ENCODE data around the gene RABGAP1.

The RABGAP1 gene

DNA sequence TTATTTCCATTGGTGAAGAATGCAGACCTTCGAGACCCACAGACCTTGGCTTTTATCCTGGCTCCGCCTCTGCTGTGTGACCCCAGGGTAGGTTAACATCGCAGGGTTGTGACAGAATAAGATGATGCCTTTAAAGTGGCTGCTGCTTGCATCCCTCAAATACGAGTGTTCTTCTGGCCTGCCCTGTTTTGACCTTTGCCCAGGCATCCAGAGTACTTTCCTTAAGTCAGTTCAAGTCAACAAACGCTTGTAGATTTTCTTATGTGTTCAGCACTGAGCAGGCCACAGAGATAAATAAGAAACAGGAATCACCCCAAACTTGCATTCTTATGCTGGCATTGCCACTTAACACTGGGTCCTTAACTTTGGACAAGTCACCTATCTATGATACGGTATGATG is 142.9 kb downstream of the RABGAP1 start:
- DNase-seq (ENCODE audit: low spot score), result no peak

DNA sequence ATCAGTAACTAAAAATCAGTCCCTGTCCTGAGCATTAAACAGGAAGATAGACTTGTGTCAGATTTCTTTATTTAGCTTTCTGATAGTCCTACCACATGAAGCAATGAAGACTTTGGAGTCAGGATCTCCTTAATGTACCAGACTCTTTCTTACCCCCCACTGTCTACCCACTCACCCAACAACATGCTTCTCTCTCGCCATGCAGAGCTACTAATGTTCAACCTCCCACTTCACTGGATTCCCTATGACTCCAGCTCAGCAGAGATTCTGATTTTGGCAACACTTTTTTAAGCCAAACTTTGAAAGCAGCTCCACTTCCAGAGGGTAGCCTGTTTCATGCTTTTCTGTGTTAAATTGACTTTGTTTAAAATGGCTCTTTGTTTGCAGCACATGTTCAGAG is 143.4 kb downstream of the RABGAP1 start:
- DNase-seq (ENCODE audit: low spot score), result no peak

DNA sequence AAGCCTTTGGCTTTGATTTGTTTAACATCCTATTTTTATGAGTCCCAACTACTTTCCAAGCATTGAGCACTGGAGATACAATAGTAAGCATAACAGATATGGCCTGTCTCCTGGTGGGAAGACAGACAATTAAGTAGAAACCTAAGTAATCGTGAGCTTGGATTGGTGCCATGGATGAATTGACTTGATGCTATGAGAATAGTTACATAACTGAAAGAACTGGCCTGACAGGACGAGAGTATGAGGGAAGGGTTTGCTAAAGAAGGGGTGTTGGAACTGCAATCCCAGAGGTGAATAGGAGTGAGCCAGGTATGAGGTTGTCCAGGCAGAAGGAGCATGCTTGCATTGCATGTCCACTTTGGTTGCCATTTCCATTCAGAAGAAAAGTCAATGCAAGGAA is 145.1 kb downstream of the RABGAP1 start:
- no peak for DNase-seq (ENCODE audit: low spot score)

DNA sequence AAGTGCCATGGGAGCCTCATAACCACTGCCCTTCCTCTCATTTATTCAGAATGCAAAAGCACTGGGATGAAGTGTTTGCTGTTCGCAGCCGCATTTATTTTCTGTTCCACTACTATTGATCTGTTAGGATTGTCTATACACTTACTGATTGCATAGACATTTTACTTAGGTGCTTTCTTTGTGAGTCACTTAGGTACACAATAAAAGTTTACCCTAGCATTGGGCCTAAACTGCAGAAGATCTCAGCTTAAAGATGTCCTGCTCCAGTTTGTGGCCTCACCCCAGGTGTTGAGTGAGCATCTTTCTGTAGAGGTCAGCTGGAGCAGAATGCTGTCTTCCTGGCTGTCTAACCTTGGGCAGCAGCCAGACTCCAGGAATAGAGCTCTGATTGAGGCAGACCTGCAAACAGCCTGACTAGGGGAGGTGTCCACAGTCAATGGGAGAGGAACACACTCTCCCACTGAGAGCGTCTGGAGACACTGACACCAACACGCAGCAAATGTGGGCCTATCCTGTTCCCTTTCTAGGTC is 146.6 kb downstream of the RABGAP1 start:
- no peak for DNase-seq (ENCODE audit: low spot score)

DNA sequence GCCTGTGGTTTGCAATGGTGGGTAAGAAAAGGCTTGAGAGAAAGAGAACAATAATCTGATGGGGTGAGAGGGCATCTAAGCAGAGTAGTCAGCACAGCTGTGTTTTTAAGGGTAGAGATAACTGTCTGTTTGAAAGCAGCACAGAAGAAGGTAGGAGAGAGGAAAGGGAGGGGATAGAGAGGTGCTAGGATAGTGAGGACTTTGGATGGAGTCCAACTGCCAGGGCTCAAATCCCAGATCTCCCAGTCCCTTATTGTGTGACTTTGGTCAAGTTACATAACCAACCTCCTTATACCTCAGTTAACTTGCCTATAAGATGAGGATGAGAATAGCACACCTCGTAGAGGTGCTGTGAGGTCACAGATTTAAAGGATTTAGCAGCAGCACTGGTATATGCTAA is 148.2 kb downstream of the RABGAP1 start:
- no peak for DNase-seq (ENCODE audit: low spot score)

DNA sequence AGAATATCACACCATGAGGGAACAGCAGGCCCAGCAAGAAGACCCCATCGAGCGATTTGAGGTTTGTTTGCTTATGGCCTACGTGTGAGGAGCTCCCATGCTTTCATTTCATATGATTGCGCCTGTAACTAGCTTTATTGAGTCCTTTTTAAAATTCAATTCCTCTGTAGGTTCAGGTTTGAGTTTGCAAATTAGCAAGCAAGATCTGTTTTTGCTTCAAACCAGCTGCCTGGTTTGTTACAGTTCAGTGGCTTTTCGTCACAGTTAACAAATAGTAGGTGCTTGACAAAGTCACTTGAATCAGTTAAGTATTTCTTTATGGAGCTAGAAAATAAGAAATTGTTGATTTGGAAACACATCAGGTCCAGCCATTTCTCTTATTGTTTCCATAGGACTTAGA is 149.0 kb downstream of the RABGAP1 start:
- DNase-seq (ENCODE audit: low spot score), result no peak

DNA sequence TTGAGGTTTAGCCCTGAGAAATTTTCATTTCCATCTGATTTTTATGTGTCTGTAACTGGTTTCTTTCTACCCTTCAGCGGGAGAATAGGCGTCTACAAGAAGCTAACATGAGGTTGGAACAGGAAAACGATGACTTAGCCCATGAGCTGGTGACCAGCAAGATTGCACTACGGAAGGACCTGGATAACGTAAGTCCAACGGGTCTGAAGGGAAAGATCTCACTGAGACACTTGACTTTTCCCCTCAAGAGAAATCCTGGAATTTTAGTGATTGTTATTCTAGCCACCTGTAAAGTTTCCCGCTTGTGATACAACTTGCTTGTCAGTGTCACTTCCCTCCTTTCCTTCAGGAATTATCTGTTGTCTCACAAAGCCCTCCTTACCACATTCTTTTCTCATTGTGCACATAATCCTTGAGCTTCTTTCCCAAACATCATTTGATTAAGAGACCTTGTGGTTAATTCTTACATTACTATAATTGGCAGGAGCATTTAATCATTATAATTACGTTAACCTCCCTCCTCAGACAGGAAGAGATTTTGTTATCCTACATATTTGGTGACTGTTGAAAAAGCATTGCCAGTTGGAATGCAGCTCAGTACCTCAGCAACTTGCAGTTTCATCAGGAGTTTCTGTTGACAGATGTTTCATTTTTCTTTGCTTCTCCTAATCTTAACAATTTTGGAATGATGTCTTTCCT is 149.5 kb downstream of the RABGAP1 start:
- DNase-seq (ENCODE audit: low spot score), result no peak

DNA sequence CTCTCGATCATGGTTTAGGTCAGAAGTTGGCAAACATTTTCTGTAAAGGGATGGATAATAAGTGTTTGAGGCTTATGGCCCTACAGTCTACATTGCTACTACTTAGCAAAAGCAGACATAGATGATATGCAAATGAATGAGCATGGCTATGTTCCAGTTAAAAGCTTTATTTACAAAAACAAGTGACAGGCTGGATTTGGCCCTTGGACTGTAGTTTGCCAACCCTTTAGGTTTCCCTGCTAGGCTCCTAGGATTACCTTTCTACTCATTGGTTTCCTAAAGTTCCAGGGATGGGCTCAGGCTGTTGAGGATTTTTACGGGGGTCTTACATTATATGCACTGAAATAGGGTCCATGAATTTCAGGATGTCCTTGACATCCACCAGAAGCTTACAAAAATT is 150.1 kb downstream of the RABGAP1 start:
- no peak for DNase-seq (ENCODE audit: low spot score)

DNA sequence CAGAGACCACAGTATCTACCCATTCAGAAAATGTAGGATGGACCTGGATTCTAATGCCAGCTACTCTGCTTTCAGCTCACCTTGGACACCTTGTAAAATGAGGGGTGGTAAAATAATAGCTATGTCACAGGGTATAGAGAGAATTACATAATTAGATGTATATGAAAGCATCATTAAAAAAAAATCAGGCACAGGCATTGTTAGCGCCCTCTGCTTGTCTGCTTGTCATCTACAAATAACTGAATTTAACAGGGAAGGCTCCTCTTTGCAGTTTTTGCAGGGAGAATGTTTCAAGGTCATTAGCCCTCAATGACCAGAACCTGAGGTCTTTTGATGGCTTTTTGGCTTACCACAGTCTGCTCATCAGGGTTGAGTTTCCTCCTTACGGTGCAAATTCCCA is 150.6 kb downstream of the RABGAP1 start:
- DNase-seq (ENCODE audit: low spot score), result no peak

DNA sequence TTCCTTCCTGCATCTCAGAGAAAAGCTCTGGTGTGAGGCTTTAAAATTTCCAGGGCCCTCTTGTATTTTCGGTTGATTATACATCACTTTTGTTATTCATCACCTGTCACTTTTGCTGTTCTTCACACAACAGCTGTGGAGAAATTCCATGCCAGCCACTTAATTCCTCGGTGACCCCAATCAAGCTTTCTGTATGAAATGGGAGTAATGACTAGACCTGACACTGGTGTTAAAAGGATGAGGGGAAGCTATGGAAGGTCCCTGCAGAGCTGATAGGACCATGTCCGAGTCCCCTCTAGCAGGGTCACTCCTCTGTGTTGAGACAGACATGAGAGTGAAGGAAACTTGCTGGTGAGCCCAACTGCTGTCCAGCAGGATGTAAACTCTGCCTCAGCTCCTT is 152.3 kb downstream of the RABGAP1 start:
- no peak for DNase-seq (ENCODE audit: low spot score)

DNA sequence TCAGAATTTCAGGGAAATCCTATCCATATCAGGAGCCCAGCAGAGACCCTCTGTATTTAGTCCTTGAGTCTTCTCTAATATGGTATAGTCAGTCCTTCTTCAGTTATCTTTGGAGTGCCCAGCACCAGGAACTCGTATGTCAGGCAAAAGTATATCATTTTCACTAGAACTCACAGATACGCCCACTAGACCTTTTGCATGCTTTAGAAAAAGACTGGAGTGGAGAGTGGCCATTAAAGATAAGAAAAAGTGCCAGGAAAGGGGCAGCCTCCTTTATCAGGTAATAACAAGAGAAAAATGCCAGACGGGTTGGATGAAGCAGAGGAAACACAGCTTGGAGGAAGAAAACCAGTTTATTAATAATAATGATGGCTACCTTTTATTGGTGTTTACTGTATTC is 156.2 kb downstream of the RABGAP1 start:
- DNase-seq (ENCODE audit: low spot score), result no peak

DNA sequence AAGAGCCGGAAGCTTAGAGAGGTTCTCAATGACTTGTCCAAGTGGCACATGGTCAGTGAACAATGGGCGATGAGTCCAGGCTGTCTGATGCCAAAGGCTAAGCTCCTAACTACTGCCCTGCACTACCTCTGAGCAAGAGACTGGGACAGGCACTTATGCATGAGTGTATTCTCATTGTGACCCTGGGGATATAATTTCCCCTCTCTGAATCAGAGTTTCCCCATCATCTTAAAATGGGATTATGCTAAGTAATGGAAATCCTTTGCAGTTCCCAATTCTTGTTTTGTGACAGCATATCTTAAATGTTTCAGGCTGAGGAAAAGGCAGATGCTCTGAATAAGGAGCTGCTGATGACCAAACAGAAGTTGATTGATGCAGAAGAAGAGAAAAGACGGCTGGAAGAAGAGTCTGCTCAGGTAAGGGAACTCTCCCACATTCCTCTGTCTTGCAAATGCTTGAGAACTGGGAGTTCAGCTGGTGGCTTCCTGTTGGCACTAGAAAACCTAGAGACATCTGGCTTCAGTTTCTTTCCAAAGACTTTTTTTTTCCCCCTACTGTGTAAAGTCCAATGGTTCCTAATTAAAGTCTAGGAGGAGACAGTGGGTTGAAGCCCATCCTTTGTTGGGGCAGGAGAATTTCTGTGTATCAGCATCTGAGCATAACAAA is 156.7 kb downstream of the RABGAP1 start:
- DNase-seq (ENCODE audit: low spot score), result no peak

DNA sequence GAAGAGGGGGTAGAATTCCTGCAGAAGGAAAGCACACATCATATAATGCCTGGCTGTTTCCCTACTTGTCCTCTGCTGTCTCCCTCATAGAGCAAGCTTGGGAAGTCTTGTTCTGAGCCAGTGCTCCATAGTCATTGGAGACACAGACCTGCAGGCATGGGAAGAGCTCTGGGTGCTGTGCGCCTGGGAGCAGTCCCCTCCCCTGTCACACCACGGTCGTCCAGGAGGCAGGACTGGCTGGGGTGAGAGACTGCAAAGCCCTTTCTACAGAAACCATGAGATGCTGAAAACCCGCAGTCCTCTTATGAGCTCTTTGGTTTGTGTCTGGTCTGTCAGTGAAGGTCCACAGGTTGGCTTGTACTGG is 157.3 kb downstream of the RABGAP1 start:
- no peak for DNase-seq (ENCODE audit: low spot score)

DNA sequence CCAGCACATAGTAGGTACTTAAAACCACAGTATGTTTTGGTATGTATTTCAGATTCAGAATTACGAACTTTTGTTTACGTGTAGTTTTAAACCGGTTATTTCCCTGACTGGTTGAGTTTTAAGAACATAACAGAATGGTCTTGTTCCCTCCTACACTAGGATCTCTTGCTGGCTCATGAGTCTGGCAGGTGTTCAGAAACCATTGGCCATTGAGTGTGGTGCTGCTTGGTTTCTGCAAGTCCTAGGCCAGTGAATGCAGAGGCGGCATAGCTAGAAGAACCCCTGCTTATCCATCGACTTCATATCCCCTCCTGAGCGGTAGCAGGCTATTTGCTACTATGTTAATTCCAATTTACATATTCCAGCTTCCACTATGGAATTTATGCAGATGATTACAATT is 158.2 kb downstream of the RABGAP1 start:
- DNase-seq (ENCODE audit: low spot score), result no peak

DNA sequence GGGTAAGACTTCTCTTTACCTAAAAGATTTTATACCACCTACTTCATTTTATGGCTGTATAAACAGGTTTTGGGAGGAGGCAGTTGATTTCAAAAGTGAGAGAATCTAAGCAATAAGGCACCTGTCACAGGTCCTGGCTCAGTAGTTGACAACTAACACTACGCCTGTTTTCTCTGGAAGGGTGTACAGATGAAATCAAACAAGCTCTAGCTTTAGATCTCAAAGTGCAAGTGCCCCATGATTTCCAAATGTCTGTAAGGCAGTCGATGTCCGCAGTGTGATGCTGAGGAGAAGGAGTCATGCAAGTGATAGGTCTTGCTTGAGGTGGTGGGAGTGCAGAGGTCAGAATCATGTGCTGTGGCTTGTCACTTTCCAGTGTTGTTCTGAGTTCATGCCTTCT is 158.7 kb downstream of the RABGAP1 start:
- DNase-seq (ENCODE audit: low spot score), result no peak

DNA sequence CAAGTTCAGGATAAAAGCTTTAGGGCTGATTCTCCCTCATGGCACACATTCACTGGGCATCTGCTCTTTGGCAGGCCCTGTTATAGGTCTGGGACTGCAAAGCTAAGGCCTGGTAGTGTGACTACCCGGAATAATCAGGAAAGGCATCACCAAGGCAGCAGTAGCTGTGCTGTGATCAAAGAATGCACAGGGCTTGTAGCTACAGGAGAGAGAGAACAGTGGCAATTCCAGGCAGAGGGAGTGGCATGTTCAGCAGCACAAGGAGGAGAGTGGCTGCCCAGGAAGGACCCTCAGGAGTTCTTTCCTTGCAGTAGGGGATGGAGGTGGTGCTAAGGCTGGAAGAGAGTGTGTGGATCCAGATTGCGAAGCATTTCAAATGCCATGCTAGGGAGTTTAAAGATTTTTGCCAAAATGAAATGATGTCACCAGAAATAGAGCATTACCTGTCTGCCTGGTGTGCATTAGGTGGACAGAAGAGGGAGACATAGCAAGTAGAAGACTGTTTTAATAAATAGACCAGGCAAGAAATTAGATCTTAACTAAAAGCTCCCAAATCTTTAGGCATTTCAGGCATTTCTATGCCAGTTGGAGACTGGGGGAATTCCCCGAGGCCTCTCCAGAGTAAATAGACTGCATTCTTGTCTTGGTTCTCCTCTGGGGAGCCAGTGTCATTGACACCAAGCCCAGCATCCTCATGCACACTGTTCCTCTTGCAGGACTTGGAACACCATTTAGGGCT is 161.7 kb downstream of the RABGAP1 start:
- DNase-seq (ENCODE audit: low spot score), result no peak

DNA sequence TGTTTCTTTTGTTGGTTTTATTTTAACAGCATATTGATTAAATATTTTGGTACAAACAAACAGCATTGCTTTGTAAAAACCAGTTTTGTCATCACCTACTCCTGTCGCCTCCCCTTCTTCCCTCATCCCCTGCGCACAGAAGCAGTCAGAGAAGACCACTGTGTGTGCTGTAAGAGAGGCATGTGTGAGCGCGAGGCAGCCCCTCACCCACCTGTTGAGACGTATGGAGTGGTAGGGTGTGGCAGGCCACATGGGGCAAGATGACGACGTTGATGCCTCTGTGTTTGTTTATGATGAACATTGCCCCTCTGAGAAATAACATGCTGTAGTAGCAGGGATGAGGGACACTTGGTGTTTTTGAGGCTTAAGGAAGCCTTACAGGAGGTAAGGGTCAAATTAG is 164.0 kb downstream of the RABGAP1 start:
- no peak for DNase-seq (ENCODE audit: low spot score)

DNA sequence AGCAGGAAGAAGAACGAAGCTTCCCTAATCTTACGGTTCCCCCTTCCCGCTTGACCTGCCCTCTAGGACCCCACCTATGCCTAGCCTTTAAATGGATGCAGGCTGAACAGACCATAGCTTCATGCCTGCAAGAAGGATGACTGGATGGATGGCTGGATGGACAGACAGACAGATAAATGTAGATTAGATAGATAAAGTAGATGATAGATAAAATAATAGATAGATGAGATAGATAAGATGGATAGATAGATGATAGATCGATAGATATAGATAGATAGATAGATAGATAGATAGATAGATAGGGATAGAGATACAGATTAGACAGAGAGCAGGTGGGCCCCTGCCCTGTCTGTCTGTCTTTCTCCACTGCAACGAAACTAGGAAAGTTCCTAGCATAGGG is 164.7 kb downstream of the RABGAP1 start:
- no peak for DNase-seq (ENCODE audit: low spot score)

DNA sequence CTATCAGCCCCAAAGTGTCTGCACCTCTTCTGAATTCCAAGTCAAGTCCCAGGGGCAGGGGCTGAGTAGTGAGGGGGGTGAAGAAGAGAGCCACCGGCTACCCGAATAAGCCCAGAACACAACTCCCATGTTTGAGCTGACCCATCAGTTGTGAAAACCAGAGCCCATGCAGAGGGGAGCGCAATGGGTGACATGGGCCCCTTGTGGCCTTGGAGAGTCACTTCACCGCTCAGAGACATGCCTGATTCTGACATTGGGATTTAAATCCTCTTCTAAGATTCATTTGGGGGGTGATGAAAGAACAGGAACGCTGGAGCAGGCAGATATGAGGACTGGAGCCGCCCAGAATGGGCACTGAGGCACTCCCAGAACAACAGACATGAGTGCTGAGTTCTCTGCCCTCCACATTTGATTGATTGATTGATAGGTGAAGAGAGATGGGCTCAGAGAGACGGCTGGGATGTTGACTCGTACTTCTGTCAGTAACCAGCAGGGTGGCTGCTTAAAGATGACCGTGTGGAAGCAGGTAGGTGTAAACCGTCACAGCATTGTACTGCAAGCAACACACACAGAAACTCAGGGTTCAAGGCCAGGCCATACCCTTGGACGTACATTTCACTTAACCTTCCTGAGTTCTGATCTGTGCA is 166.9 kb downstream of the RABGAP1 start:
- no peak for DNase-seq (ENCODE audit: low spot score)

DNA sequence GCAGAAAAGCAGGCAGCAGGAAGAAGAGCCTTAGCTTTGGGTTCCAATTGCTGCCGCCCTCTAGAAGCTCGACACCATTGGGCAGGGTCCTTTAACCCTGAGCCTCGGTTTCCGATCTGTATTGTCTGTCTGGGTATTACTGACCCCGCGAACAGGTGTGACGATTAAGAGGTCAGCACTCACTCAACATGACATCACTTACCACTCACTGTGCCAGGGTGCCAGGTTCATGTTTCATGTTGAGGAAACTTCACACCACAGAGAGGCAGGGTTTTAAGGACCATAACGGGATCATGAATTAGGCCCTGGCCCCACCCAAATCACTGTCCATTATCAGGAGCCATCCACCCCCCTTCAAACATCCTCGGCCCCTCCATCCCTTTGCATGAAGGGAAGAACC is 168.2 kb downstream of the RABGAP1 start:
- no peak for DNase-seq (ENCODE audit: low spot score)

DNA sequence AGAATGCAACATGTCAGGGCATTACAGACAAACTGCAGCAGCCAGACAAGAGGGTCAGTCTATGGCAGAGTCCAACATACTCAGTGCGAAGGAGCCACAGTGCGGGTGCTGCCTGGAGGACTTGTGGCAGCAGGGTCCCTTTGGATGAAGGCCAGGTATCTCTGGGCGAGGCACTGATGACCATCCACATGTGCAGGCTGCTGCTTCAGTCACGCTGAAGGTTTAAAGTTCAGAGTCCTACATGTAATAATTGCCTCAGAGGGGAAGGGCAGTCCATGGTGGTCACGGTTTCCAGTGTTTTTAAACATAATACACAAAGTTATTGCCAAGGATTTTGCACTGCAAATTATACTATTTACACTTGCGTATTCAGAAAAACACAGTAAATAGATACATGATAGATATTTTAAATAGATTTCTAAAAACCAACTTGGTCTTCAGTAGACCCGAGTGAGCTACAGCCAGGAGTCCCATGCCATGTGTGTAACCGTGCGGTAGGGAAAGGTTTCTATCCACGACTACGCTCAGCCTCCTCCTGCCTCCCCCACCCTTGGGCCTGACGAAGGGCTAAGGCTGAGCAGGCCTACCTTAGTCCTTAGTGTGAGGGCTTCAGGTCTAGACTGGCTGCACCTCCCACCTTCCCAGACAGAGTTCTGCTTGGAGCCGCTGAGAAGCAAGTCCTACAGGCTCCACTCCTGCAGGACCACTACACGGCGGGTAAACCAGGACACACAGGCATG is 168.9 kb downstream of the RABGAP1 start:
- DNase-seq (ENCODE audit: low spot score), result no peak

DNA sequence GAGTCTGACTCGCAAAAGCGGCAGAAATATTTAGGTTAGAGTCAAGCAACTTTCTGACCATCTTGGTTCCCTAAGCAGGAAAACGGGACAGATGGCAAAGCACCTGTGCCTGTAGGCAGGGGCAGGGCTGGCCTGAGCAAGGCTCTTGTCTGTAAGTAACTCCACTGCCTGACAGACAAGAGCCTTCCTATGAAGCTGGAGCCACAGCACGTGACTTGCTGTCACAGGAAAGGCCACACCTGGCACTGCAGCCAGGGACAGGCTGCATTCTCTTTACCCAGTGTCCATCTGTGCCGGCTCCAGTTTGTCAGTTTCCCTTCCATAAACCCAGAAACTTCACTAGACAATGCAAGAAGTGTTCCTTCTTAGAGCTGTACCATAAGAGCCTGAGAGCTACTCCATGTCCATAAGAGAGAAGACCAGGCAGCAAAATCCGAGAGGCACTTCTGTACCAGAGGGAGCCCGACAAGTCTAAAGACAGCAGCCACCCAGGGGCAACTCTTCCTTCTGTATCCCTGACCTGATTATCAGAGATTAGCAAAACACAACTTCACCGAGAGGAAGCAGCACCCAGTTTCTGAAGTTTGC is 170.7 kb downstream of the RABGAP1 start:
- no peak for DNase-seq (ENCODE audit: low spot score)

All from D341Med (cell line).